CD4-positive, CD25-positive, alpha-beta regulatory T cell (primary cell): ENCODE results near the gene GSG1L. TPM values are rescaled to one million over a fixed set of nuclear protein-coding genes. Genes with fewer than 3 reads are reported as not detected.

Experiments
- ATAC-seq, 2 donors: fragments of 150-1000 bp; cut with Tn5 transposase; one replicate each; pipeline ENCODE4 v1.10.0; 2021; ENCODE audit warnings: low read depth in 2 of 2, moderate number of reproducible peaks in 2 of 2, moderate library complexity in 1 of 2
- DNase-seq, 3 donors: peaks; one replicate each; pipeline versions ENCODE4 v3.0.0 to v3.0.0-alpha.2; 2012 to 2022; ENCODE audit warnings: mixed read lengths in 1 of 3
- H3K27ac ChIP-seq: one replicate; pipeline ENCODE4 v1.7.0; 2013; ENCODE audit warnings: mild to moderate bottlenecking, low read length; ENCODE audit not compliant: insufficient read depth, poor library complexity, severe bottlenecking
- H3K27me3 ChIP-seq: one replicate; pipeline ENCODE4 v1.7.0; 2013; ENCODE audit warnings: low read length; ENCODE audit not compliant: control insufficient read depth, insufficient read depth
- H3K36me3 ChIP-seq: one replicate; pipeline ENCODE4 v1.7.0; 2013; ENCODE audit warnings: mild to moderate bottlenecking, low read length, moderate library complexity; ENCODE audit not compliant: control insufficient read depth, insufficient read depth
- H3K4me1 ChIP-seq: 2 replicates; pipeline ENCODE4 v1.7.0; 2013; ENCODE audit warnings: mild to moderate bottlenecking, low read length; ENCODE audit not compliant: insufficient read depth, control insufficient read depth, poor library complexity, severe bottlenecking
- H3K4me3 ChIP-seq: one replicate; pipeline ENCODE4 v1.7.0; 2013; ENCODE audit warnings: low read depth, mild to moderate bottlenecking, low read length, moderate library complexity
- H3K9me3 ChIP-seq, 2 experiments: 1 replicate in 1 of 2; 2 replicates in 1 of 2; pipeline ENCODE4 v1.7.0; 2013; ENCODE audit warnings: low read length in 2 of 2, mild to moderate bottlenecking in 1 of 2, moderate library complexity in 1 of 2; ENCODE audit not compliant: control insufficient read depth in 2 of 2
- H3K27ac Mint-ChIP-seq, 3 donors: one replicate each; pipeline ENCODE4 v1.8.0; 2020 to 2022; ENCODE audit warnings: mild to moderate bottlenecking in 3 of 3, mixed read lengths in 3 of 3, moderate library complexity in 2 of 3
- H3K27me3 Mint-ChIP-seq: one replicate; pipeline ENCODE4 v1.8.0; 2022; ENCODE audit warnings: mild to moderate bottlenecking, mixed read lengths
- H3K36me3 Mint-ChIP-seq: one replicate; pipeline ENCODE4 v1.8.0; 2020; ENCODE audit warnings: mixed read lengths
- H3K4me1 Mint-ChIP-seq, 4 donors: one replicate each; pipeline ENCODE4 v1.8.0; 2020 to 2022; ENCODE audit warnings: mixed read lengths in 4 of 4, mild to moderate bottlenecking in 1 of 4
- H3K4me3 Mint-ChIP-seq, 4 donors: one replicate each; pipeline ENCODE4 v1.8.0; 2020 to 2022; ENCODE audit warnings: mild to moderate bottlenecking in 4 of 4, mixed read lengths in 4 of 4, moderate library complexity in 3 of 4
- H3K9me3 Mint-ChIP-seq, 7 donors: one replicate each; pipeline ENCODE4 v1.8.0; 2020 to 2022; ENCODE audit warnings: mixed read lengths in 7 of 7, mild to moderate bottlenecking in 3 of 7, moderate library complexity in 2 of 7
- polyA plus RNA-seq, 4 donors: library from polyadenylated mRNA; unstranded; fragments of 300-500 nt; fragmentation: Illumina TruSeq; gene quantifications; one replicate each; pipeline ENCODE4 v1.2.3, GENCODE V29; 2021
- total RNA-seq: library from RNA; stranded (reverse); gene quantifications from one replicate; pipeline ENCODE4 v1.2.3, GENCODE V29; 2022

Gene GSG1L
- total and polyA plus RNA-seq, 5 donors from 2014 or later, result 0.15 TPM; not detected in 4

GRCh38 chr16:27849621-27850020 lies 213.9 kb downstream of the GSG1L start:
- Mint-ChIP-seq H3K36me3 (no peaks in the 10 kb centered on the region), H3K27me3 (peaks cover 44% of the 10 kb centered on the region), H3K4me3 (no peak overlapping the region), H3K27ac (no peak overlapping the region), H3K4me1 (peaks cover 0 to 4% (median 0%) of the 10 kb centered on the region in 4 donors), H3K9me3 (peaks cover 0 to 4% (median 0%) of the 10 kb centered on the region in 7 donors)
- Histone ChIP-seq H3K27ac (no peak overlapping the region), H3K4me3 (no peak overlapping the region), H3K9me3 (no peaks in the 10 kb centered on the region), H3K27me3 (no peaks in the 10 kb centered on the region), H3K36me3 (no peaks in the 10 kb centered on the region), H3K4me1 (no peaks in the 10 kb centered on the region)
- DNase-seq (no peak), ATAC-seq (no peak)

- no peaks in the 10 kb centered on the region for H3K36me3 Mint-ChIP-seq
- no peak overlapping the region for H3K4me3 Mint-ChIP-seq
- H3K27me3 Mint-ChIP-seq, result peaks cover 31% of the 10 kb centered on the region
- H3K27ac Mint-ChIP-seq, result no peak overlapping the region
- Histone ChIP-seq H3K27ac (no peak overlapping the region), H3K36me3 (no peaks in the 10 kb centered on the region), H3K4me1 (no peaks in the 10 kb centered on the region), H3K27me3 (peaks cover 3% of the 10 kb centered on the region), H3K4me3 (no peak overlapping the region), H3K9me3 (no peaks in the 10 kb centered on the region)
- peaks cover 0 to 1% (median 0%) of the 10 kb centered on the region in 4 donors for H3K4me1 Mint-ChIP-seq
- ATAC-seq (no peak), DNase-seq (no peak)
- peaks cover 0 to 4% (median 0%) of the 10 kb centered on the region in 7 donors for H3K9me3 Mint-ChIP-seq
Observed at GRCh38 chr16:27847030-27847550, 216.4 kb downstream of the GSG1L start.

GRCh38 chr16:27844826-27845225 lies 218.7 kb downstream of the GSG1L start:
- H3K4me1 ChIP-seq, result no peaks in the 10 kb centered on the region
- no peaks in the 10 kb centered on the region for H3K4me1 Mint-ChIP-seq
- H3K9me3 ChIP-seq, result no peaks in the 10 kb centered on the region
- no peaks in the 10 kb centered on the region for H3K36me3 Mint-ChIP-seq
- no peak overlapping the region for H3K27ac ChIP-seq
- H3K4me3 ChIP-seq, result no peak overlapping the region
- peaks cover 25% of the 10 kb centered on the region for H3K27me3 Mint-ChIP-seq
- H3K27me3 ChIP-seq, result peaks cover 3% of the 10 kb centered on the region
- no peak overlapping the region for H3K27ac Mint-ChIP-seq
- peaks cover 0 to 4% (median 0%) of the 10 kb centered on the region in 7 donors for H3K9me3 Mint-ChIP-seq
- no peak overlapping the region for H3K4me3 Mint-ChIP-seq
- DNase-seq, result no peak
- H3K36me3 ChIP-seq, result no peaks in the 10 kb centered on the region
- no peak for ATAC-seq

- Mint-ChIP-seq H3K4me1 (no peaks in the 10 kb centered on the region), H3K4me3 (no peak overlapping the region), H3K9me3 (peaks cover 0 to 4% (median 0%) of the 10 kb centered on the region in 7 donors), H3K36me3 (no peaks in the 10 kb centered on the region), H3K27me3 (peaks cover 19% of the 10 kb centered on the region), H3K27ac (no peak overlapping the region)
- Histone ChIP-seq H3K27me3 (peaks cover 3% of the 10 kb centered on the region), H3K27ac (no peak overlapping the region), H3K9me3 (no peaks in the 10 kb centered on the region), H3K36me3 (no peaks in the 10 kb centered on the region), H3K4me1 (no peaks in the 10 kb centered on the region), H3K4me3 (no peak overlapping the region)
- ATAC-seq (no peak), DNase-seq (no peak)
Observed at GRCh38 chr16:27843800-27844199, 219.7 kb downstream of the GSG1L start.

GRCh38 chr16:27841911-27842310 lies 221.6 kb downstream of the GSG1L start:
- Histone ChIP-seq H3K9me3 (no peaks in the 10 kb centered on the region), H3K36me3 (no peaks in the 10 kb centered on the region), H3K4me3 (no peak overlapping the region), H3K4me1 (no peaks in the 10 kb centered on the region), H3K27me3 (peaks cover 3% of the 10 kb centered on the region), H3K27ac (no peak overlapping the region)
- H3K4me1 Mint-ChIP-seq, result no peaks in the 10 kb centered on the region
- DNase-seq (no peak), ATAC-seq (no peak)
- H3K27ac Mint-ChIP-seq, result no peak overlapping the region
- peaks cover 25% of the 10 kb centered on the region for H3K27me3 Mint-ChIP-seq
- peaks cover under 1% of the 10 kb centered on the region for H3K36me3 Mint-ChIP-seq
- H3K4me3 Mint-ChIP-seq, result no peak overlapping the region
- peaks cover 0 to 2% (median 0%) of the 10 kb centered on the region in 7 donors for H3K9me3 Mint-ChIP-seq

- Histone ChIP-seq H3K27me3 (peaks cover 3% of the 10 kb centered on the region), H3K36me3 (no peaks in the 10 kb centered on the region), H3K4me3 (no peak overlapping the region), H3K9me3 (no peaks in the 10 kb centered on the region), H3K27ac (no peak overlapping the region), H3K4me1 (no peaks in the 10 kb centered on the region)
- Mint-ChIP-seq H3K4me1 (no peaks in the 10 kb centered on the region), H3K4me3 (no peak overlapping the region), H3K27me3 (peaks cover 29% of the 10 kb centered on the region), H3K9me3 (peaks cover 0 to 7% (median 4%) of the 10 kb centered on the region in 7 donors), H3K27ac (no peak overlapping the region), H3K36me3 (peaks cover 5% of the 10 kb centered on the region)
- DNase-seq (no peak), ATAC-seq (no peak)
Observed at GRCh38 chr16:27841061-27841801, 222.3 kb downstream of the GSG1L start.

GRCh38 chr16:27840311-27841060 lies 223.0 kb downstream of the GSG1L start:
- Mint-ChIP-seq H3K36me3 (peaks cover 5% of the 10 kb centered on the region), H3K27me3 (peaks cover 36% of the 10 kb centered on the region), H3K9me3 (peaks cover 0 to 7% (median 2%) of the 10 kb centered on the region in 7 donors), H3K4me3 (no peak overlapping the region), H3K27ac (no peak overlapping the region), H3K4me1 (no peaks in the 10 kb centered on the region)
- ATAC-seq (no peak), DNase-seq (no peak)
- no peaks in the 10 kb centered on the region for H3K4me1 ChIP-seq
- H3K27ac ChIP-seq, result no peak overlapping the region
- no peaks in the 10 kb centered on the region for H3K9me3 ChIP-seq
- H3K36me3 ChIP-seq, result no peaks in the 10 kb centered on the region
- no peak overlapping the region for H3K4me3 ChIP-seq
- H3K27me3 ChIP-seq, result peaks cover 3% of the 10 kb centered on the region
